ENCODE results near the gene TMLHE. TPM values are rescaled to one million over a fixed set of nuclear protein-coding genes. Genes with fewer than 3 reads are reported as not detected.
"Not testable (repeated sequence)": the region's sequence is repeated elsewhere in the genome, so short reads cannot be mapped to it uniquely, and the experiment has no call there.

Gene TMLHE
- total RNA-seq, 1 experiment from 2014 or later, result 9.9 TPM

DNA sequence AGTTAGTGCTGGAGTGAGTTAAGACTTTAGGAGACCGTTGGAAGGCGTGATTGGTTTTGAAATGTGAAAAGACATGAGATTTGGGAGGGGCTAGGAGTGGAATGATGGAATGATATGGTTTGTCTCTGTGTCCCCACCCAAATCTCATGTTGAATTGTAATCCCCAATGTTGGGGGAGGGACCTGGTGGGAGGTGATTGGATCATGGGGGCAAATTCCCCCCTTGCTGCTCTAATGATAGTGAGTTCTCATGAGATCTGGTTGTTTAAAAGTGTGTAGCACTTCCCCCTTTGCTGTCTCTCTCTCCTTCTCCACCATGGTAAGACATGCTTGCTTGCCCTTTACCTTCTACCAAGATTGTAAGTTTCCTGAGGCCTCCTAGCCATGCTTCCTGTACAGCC lies 85.7 kb downstream of the TMLHE start:
- in situ Hi-C loops (cut with HindIII; ENCODE audit: low sequenced_read_pairs); DNase-seq (ENCODE audit: low spot score): not testable (repeated sequence)

GRCh38 chrX:155514225-155514624 lies 98.5 kb downstream of the TMLHE start:
- DNase-seq (ENCODE audit: low spot score), result no peak
- in situ Hi-C loops (cut with HindIII; ENCODE audit: low sequenced_read_pairs), result no loop called here

GRCh38 chrX:155505296-155505695 lies 107.5 kb downstream of the TMLHE start:
- DNase-seq (ENCODE audit: low spot score), result no peak
- in situ Hi-C loops (cut with HindIII; ENCODE audit: low sequenced_read_pairs), result no loop called here

DNA sequence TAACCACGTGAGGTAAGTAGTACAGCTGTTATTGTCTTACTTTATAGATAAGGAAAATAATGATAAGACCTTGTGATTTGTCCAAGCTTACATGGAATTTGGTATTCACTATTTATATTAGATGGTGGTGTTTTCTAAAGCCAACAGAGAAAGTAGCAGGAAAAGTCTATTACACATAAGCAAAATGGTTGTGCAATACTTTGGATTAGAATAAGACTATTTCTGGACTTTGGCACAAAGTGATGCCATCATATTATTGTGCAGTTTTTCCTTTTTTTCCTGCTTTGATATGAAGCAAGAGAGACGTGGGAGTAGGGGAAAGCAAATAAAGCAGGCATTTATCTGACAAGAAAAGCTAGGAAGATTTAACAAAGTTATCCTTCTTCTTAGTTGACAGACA lies 117.6 kb downstream of the TMLHE start:
- DNase-seq (ENCODE audit: low spot score); in situ Hi-C loops (cut with HindIII; ENCODE audit: low sequenced_read_pairs): not testable (repeated sequence)

- DNase-seq (ENCODE audit: low spot score); in situ Hi-C loops (cut with HindIII; ENCODE audit: low sequenced_read_pairs): not testable (repeated sequence)
Measured at GRCh38 chrX:155491421-155491820, 121.3 kb downstream of the TMLHE start.

DNA sequence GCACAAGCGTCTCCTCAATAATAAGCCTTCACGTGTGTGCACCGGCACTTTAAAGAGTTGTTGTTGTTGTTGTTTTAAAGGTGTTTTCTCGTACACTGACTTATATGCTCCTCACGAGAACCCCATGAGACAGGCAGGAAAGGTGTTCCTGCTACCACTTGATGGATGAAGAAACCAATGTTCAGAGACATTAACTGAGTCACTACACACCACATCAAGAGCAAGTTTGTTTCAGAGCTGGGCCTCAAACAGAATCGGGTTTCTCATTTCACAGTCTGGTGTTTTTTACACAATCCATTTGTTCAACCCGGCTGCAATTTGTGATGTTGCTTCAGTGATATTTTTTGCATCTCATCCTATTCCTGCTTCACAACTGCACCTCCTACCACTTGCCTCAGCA lies 135.6 kb downstream of the TMLHE start:
- in situ Hi-C loops (cut with HindIII; ENCODE audit: low sequenced_read_pairs); DNase-seq (ENCODE audit: low spot score): not testable (repeated sequence)

DNA sequence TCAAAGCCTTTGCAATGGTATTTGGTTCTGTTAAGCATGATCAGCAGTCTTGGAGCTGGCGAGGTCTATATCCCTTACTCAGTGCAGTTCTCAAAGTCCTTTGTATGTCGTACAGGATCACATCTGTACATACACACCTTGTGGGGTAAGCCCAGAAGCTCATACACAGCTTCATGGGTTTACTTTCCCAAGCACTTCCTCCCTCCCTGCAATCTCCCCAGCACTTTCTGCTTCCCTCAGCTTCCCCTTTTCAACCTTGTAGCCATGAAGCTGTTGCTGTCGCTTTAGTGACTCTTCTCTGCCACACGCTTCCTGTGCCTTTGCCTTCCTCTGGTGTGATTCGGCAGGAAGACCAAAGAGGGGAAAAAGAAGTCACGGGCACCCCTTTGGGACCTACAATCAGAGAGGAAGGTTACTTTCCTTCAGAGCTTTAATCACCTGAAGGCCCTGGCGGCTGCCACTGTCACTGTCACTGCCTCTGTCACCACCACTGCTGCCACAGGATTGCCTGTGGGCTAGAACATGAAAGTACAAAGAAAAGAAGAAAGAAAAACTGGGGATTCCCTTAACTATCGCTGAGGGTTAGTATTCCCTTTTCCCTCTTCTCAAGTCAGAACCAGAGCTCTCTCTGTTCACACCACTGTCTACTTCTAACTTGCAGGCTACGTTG lies 146.3 kb downstream of the TMLHE start:
- DNase-seq (ENCODE audit: low spot score); in situ Hi-C loops (cut with HindIII; ENCODE audit: low sequenced_read_pairs): not testable (repeated sequence)

DNA sequence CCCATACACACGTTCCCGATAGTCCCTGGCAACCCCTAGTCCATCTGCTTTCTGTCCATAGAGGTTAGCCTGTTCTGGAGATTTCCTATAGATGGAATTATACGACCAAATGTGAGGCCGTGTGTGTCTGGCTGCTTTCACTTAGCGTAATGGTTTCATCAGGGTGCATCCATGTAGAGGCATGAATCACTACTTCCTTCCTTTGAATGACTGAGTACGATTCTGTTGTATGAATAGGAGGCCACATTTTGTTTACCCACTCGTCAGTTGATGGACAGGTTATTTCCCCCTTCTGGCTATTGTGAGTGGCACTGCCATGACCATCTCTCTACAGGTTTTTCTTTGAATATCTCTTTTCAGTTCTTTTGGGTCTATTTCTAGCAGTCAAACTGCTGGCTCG lies 152.3 kb downstream of the TMLHE start:
- in situ Hi-C loops (cut with HindIII; ENCODE audit: low sequenced_read_pairs), result not testable (repeated sequence)

DNA sequence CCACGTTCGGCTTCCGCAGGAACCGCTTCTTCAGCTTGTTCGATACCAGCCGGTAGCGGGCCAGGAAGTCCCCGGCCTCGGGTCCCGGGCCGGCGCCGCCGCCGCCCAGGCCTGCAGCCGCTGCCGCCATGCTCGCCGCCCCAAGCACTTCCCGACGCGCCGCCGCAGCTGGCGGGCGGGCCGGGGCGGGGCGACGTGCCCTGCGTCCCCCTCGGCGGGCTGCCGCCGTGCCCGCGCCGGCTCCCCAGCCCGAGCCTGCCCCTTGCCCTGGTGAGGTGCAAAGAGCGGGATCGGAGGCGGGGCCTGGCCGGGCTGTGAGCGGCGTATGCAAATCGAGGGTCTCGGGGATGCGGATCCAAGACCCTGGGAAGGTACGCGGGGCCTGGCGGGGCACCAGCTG lies 154.3 kb downstream of the TMLHE start, which contains the start of gene F8A3:
TSS of gene F8A3 (minus strand) at position 150 of the 400 bp plus-strand sequence. CDS start at position 130, 20 bp downstream.
- DNase-seq (ENCODE audit: low spot score); in situ Hi-C loops (cut with HindIII; ENCODE audit: low sequenced_read_pairs): not testable (repeated sequence)

More for the DNA sequence above, 152.3 kb downstream of the TMLHE start:
- not testable (repeated sequence) for DNase-seq (ENCODE audit: low spot score)

DNA sequence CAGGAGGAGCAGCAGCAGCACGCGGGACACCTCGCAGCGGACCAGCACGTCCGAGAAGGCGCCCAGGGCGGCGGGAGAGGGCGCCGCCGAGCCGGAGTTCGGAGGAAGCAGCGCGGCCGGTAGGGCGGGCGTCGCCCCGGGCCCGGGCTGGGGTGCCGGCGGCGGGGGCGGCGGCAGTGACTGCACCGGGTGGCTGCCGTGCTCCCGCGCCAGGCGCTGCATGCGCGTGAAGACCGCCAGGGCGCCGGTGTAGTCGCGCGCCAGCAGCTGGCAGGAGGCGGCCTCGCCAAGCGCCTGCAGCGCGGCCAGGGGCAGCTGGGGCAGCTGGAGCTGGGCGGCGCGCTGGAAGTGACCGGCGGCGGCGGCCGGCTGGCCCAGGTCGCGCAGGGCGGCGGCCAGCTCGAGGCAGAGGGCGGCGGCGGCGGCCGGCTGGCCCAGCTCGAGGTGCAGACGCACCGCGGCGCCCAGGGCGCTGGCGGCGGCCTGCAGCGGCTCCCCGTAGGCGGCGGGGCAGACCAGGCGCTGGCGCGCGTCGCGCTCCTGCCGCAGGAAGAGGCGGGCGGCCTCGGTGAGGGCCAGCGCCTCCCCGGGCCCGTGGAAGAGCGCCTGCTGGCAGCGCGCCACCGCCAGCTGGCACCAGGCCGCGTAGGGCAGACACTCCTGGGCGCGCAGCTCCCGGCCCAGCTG lies 154.8 kb downstream of the TMLHE start:
- DNase-seq (ENCODE audit: low spot score); in situ Hi-C loops (cut with HindIII; ENCODE audit: low sequenced_read_pairs): not testable (repeated sequence)

GRCh38 chrX:155441097-155441496 lies 171.7 kb downstream of the TMLHE start:
- no peak for DNase-seq (ENCODE audit: low spot score)
- in situ Hi-C loops (cut with HindIII; ENCODE audit: low sequenced_read_pairs), result no loop called here

Other genes starting within 250 kb of the TMLHE start
- 0.62 TPM in 1 of 2 replicates, not detected in the other for gene F8A2, start 230.9 kb downstream of the TMLHE start, total RNA-seq (2014; rRNA removed; shearing (Covaris generic))
- not detected in 2 replicates for gene F8A3, start 154.3 kb downstream of the TMLHE start, total RNA-seq (2014; rRNA removed; shearing (Covaris generic))
- 0.10 TPM in 1 of 2 replicates, not detected in the other for gene SPRY3, start 366 bp downstream of the TMLHE start, total RNA-seq (2014; rRNA removed; shearing (Covaris generic))

All from G401 (cell line).